ENCODE data around the gene TAOK1.

Gene TAOK1

DNA sequence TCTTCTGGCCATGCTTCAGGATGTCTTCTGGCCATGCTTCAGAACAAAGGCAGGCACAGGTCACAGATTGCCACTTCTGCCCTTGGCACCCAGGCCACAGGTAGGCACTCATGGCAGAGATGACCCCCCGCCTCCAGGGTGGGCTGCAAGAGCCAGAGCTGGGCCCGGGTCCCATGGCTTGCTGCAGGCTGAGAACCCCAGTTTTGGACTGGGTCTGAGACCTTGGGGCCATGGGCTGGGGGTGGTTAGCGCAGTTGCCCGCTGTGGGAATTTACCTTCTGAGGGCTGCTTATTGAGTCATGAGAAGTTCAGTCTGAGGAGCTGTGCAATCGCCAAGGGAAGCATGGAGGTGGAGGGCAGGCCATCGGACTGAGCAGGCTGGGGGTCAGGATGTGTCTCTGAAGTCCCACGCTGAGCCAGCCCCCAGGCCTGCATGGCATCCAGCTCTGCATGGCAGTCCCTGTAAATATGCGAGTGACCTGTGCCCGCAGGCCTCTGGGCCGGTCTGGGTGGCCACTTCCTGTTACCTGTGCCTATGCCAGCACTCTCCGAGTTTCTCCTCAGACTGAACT is 204.4 kb downstream of the TAOK1 start:
- Histone ChIP-seq H3K27me3 (ENCODE audit: low read depth, low read length) (no peaks in the 10 kb centered on the region), H3K79me2 (ENCODE audit: low read length) (peaks cover 58% of the 10 kb centered on the region), H4K20me1 (ENCODE audit: insufficient read depth, low read length) (no peaks in the 10 kb centered on the region; the same call in 1 of the 2 replicates), H3K4me3 (ENCODE audit: low read length) (peak overlapping the region; percentile 81), H3K36me3 (replicated peaks; ENCODE audit: low read depth, low read length) (no peaks in the 10 kb centered on the region), H3K9ac (ENCODE audit: low read length) (peak overlapping the region; percentile 67; the same call in 1 of the 2 replicates), H3K4me2 (ENCODE audit: low read length) (peak overlapping the region; percentile 68), H3K9me3 (ENCODE audit: insufficient read depth, low read length) (no peaks in the 10 kb centered on the region), H3K27ac (ENCODE audit: low read length) (no peak overlapping the region), H2AFZ (ENCODE audit: low read depth, low read length) (no peak overlapping the region), H3K4me1 (ENCODE audit: low read length) (peaks cover 31% of the 10 kb centered on the region)
- TF ChIP-seq EZH2phosphoT487 (IDR thresholded peaks at IDR 0.05; ENCODE audit: low read depth) (no peak), CTCF (IDR thresholded peaks at IDR 0.05; ENCODE audit: low read depth, low read length) (no peak)

- no peaks in the 10 kb centered on the region; the same call in 1 of the 2 replicates for H4K20me1 ChIP-seq (ENCODE audit: insufficient read depth, low read length)
- TF ChIP-seq CTCF (IDR thresholded peaks at IDR 0.05; ENCODE audit: low read depth, low read length): no peak
- TF ChIP-seq EZH2phosphoT487 (IDR thresholded peaks at IDR 0.05; ENCODE audit: low read depth): no peak
- H3K27ac ChIP-seq (ENCODE audit: low read length): no peak overlapping the region
- H3K9ac ChIP-seq (ENCODE audit: low read length): no peak overlapping the region
- peaks cover 52% of the 10 kb centered on the region for H3K79me2 ChIP-seq (ENCODE audit: low read length)
- H3K4me1 ChIP-seq (ENCODE audit: low read length): peaks cover 29% of the 10 kb centered on the region
- H3K27me3 ChIP-seq (ENCODE audit: low read depth, low read length): no peaks in the 10 kb centered on the region
- no peak overlapping the region for H3K4me3 ChIP-seq (ENCODE audit: low read length)
- H3K9me3 ChIP-seq (ENCODE audit: insufficient read depth, low read length): no peaks in the 10 kb centered on the region
- no peak overlapping the region; the same call in 1 of the 2 replicates for H3K4me2 ChIP-seq (ENCODE audit: low read length)
- no peak overlapping the region for H2AFZ ChIP-seq (ENCODE audit: low read depth, low read length)
- no peaks in the 10 kb centered on the region for H3K36me3 ChIP-seq (replicated peaks; ENCODE audit: low read depth, low read length)
Measured at GRCh38 chr17:29595107-29595942, 205.2 kb downstream of the TAOK1 start.

- Histone ChIP-seq H2AFZ (ENCODE audit: low read depth, low read length) (no peak overlapping the region), H3K27ac (ENCODE audit: low read length) (no peak overlapping the region)
- TF ChIP-seq CTCF (IDR thresholded peaks at IDR 0.05; ENCODE audit: low read depth, low read length) (no peak), EZH2phosphoT487 (IDR thresholded peaks at IDR 0.05; ENCODE audit: low read depth) (no peak)
Measured at GRCh38 chr17:29595943-29596774, 206.0 kb downstream of the TAOK1 start.

More at GRCh38 chr17:29595943-29596774, 206.0 kb downstream of the TAOK1 start:
- H4K20me1 ChIP-seq (ENCODE audit: insufficient read depth, low read length): no peaks in the 10 kb centered on the region; the same call in 1 of the 2 replicates
- H3K4me1 ChIP-seq (ENCODE audit: low read length): peaks cover 21% of the 10 kb centered on the region
- no peaks in the 10 kb centered on the region for H3K36me3 ChIP-seq (replicated peaks; ENCODE audit: low read depth, low read length)
- no peaks in the 10 kb centered on the region for H3K27me3 ChIP-seq (ENCODE audit: low read depth, low read length)
- no peak overlapping the region for H3K4me3 ChIP-seq (ENCODE audit: low read length)
- no peaks in the 10 kb centered on the region for H3K9me3 ChIP-seq (ENCODE audit: insufficient read depth, low read length)
- H3K4me2 ChIP-seq (ENCODE audit: low read length): no peak overlapping the region
- no peak overlapping the region for H3K9ac ChIP-seq (ENCODE audit: low read length)
- H3K79me2 ChIP-seq (ENCODE audit: low read length): peaks cover 54% of the 10 kb centered on the region

Data from OCI-LY3 (cell line).